ENCODE results near the gene AIFM1. TPM values are rescaled to one million over a fixed set of nuclear protein-coding genes. Genes with fewer than 3 reads are reported as not detected.

The AIFM1 gene
- total RNA-seq, 1 donor from 2014 or later: 44.4 TPM

DNA sequence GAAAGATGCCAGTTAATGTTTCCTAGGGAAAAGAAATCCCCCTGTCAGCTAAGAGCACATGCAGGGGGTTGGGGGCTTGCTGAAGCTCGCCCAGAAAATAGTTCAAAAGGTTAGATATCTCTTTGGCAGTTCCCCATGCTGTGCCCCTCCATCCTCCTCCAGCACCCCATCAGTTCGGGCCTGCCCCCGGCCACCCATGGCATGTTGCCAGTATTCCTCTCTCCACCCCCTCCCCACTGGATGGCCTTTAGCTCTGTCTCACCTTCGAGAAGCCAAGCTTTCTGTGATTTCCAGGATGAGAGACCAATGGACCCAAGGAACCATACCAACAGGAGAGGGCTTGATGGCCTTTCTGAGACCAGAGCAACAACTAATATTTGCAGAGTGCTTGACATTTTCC is 11.3 kb upstream of the AIFM1 start:
- peaks cover 46% of the 10 kb centered on the region for H3K4me1 Mint-ChIP-seq
- DNase-seq: no peak
- no peak overlapping the region for H3K27ac Mint-ChIP-seq
- H3K36me3 Mint-ChIP-seq (ENCODE audit: low read depth): peaks cover 19% of the 10 kb centered on the region
- no peaks in the 10 kb centered on the region for H3K27me3 Mint-ChIP-seq
- intact Hi-C loops (cut with micrococcal nuclease): loop anchor here (10.0 kb wide), 1 partner anchor 402 kb away; the partner anchor contains the start of gene SASH3
- peak overlapping the region; percentile 67 for H3K4me3 Mint-ChIP-seq
- no peaks in the 10 kb centered on the region for H3K9me3 Mint-ChIP-seq

- H3K27ac Mint-ChIP-seq: peak overlapping the region; percentile 80
- DNase-seq: no peak
- no peaks in the 10 kb centered on the region for H3K27me3 Mint-ChIP-seq
- peaks cover 19% of the 10 kb centered on the region for H3K36me3 Mint-ChIP-seq (ENCODE audit: low read depth)
- intact Hi-C loops (cut with micrococcal nuclease): loop anchor here (10.0 kb wide), 1 partner anchor 402 kb away; the partner anchor contains the start of gene SASH3
- H3K9me3 Mint-ChIP-seq: no peaks in the 10 kb centered on the region
- H3K4me3 Mint-ChIP-seq: peak overlapping the region; percentile 67
- H3K4me1 Mint-ChIP-seq: peaks cover 46% of the 10 kb centered on the region
Observed at GRCh38 chrX:130176354-130176776, 10.7 kb upstream of the AIFM1 start.

GRCh38 chrX:130174937-130175336 is 9.3 kb upstream of the AIFM1 start:
- H3K36me3 Mint-ChIP-seq (ENCODE audit: low read depth): peaks cover 18% of the 10 kb centered on the region
- H3K9me3 Mint-ChIP-seq: no peaks in the 10 kb centered on the region
- H3K4me3 Mint-ChIP-seq: peak overlapping the region; percentile 45
- peak overlapping the region; percentile 8 for H3K27ac Mint-ChIP-seq
- intact Hi-C loops (cut with micrococcal nuclease): loop anchor here (10.0 kb wide), 1 partner anchor 400 kb away; the partner anchor contains the start of gene SASH3
- H3K27me3 Mint-ChIP-seq: no peaks in the 10 kb centered on the region
- H3K4me1 Mint-ChIP-seq: peaks cover 52% of the 10 kb centered on the region
- no peak for DNase-seq

GRCh38 chrX:130174045-130174704 is 8.5 kb upstream of the AIFM1 start:
- H3K9me3 Mint-ChIP-seq: no peaks in the 10 kb centered on the region
- peaks cover 46% of the 10 kb centered on the region for H3K4me1 Mint-ChIP-seq

DNA sequence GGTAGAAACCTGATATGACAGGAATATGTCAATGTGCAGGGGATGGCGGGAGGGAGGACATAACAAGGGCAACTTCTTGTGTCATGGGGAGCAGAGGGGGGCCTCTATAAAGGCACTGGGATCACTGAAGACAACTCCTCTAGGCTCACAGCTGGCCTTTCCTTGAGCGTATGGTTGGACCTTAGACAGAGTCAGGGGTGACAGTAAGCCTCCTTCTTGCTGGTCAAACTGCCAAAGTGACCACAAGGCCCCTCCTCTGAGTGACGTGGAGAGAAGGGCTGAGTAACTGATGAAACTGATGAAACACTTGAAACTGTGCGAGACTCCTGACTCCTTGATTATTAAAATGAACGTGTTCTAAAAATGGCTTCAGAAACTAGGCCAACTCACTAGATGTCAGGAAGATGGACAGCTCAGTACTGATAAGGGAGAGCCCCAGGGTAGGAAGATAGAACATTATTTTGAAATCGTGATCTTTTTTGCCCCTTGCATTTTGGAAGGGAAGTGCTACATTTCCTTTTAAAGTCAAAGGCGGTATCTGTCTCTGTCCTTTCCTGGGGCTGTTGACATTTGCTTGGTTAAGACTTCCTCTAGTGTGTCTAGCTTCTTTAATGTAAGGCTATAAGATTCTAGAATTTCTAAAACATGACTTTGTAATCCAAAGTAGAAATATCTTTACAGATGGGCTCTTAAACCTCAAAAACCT is 7.7 kb upstream of the AIFM1 start:
- intact Hi-C loops (cut with micrococcal nuclease): loop anchor here (1.0 to 10.0 kb wide), 3 partner anchors 8 to 399 kb away; partner anchors contain the start of genes AIFM1 and SASH3
- Mint-ChIP-seq H3K27ac (peak overlapping the region; percentile 86), H3K36me3 (ENCODE audit: low read depth) (peaks cover 10% of the 10 kb centered on the region), H3K4me3 (peak overlapping the region; percentile 94), H3K27me3 (no peaks in the 10 kb centered on the region), H3K4me1 (peaks cover 46% of the 10 kb centered on the region), H3K9me3 (no peaks in the 10 kb centered on the region)
- DNase-seq: peak; percentile 77

More at GRCh38 chrX:130174045-130174704, 8.5 kb upstream of the AIFM1 start:
- peak overlapping the region; percentile 86 for H3K27ac Mint-ChIP-seq
- peaks cover 12% of the 10 kb centered on the region for H3K36me3 Mint-ChIP-seq (ENCODE audit: low read depth)
- no peaks in the 10 kb centered on the region for H3K27me3 Mint-ChIP-seq
- intact Hi-C loops (cut with micrococcal nuclease): loop anchor here (10.0 kb wide), 1 partner anchor 399 kb away; the partner anchor contains the start of gene SASH3
- peak overlapping the region; percentile 94 for H3K4me3 Mint-ChIP-seq
- no peak for DNase-seq

DNA sequence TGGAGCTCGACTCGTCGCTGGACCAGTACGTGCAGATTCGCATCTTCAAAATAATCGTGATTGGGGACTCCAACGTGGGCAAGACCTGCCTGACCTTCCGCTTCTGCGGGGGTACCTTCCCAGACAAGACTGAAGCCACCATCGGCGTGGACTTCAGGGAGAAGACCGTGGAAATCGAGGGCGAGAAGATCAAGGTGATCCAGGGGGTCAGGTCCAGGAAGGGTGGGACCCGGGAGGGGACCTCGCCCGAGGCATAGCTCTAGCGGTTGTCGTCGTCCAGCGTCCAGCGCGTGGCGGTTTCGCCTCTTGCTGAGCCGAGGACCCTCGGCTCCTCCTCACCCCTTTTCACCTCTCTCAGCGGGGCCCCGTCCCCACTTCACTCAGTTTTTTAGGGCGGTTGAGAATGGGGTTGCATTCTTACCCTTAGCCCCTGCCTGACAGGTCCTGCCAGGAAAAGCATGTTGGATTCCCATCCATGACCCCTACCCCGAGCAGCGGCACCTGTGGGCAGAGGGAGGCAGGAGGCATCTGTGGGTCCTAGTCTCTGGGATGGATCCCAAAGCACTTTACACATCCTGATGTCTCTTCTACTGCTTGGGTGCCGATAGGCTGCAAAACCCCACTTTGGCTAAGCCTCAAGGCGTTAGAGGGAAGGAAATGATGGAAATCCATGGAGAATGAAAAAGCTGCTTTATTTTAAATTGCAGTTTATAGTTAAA is 6.6 kb upstream of the AIFM1 start:
- no peaks in the 10 kb centered on the region for H3K9me3 Mint-ChIP-seq
- peaks cover 5% of the 10 kb centered on the region for H3K36me3 Mint-ChIP-seq (ENCODE audit: low read depth)
- H3K4me3 Mint-ChIP-seq: peak overlapping the region; percentile 94
- no peaks in the 10 kb centered on the region for H3K27me3 Mint-ChIP-seq
- peak; percentile 57 for DNase-seq
- H3K27ac Mint-ChIP-seq: peak overlapping the region; percentile 86
- peaks cover 37% of the 10 kb centered on the region for H3K4me1 Mint-ChIP-seq
- intact Hi-C loops (cut with micrococcal nuclease): loop anchor here (2.0 to 10.0 kb wide), 2 partner anchors 89 to 397 kb away; partner anchors contain the start of gene SASH3

- peak within 1 kb of the TSS; percentile 86 for H3K27ac Mint-ChIP-seq
- peak; percentile 83 for DNase-seq
- peaks cover 39% of the 10 kb centered on the region for H3K4me1 Mint-ChIP-seq
- no peaks in the 10 kb centered on the region for H3K9me3 Mint-ChIP-seq
- intact Hi-C loops (cut with micrococcal nuclease): loop anchor here (2.0 to 10.0 kb wide), 2 partner anchors 89 to 397 kb away; partner anchors contain the start of gene SASH3
- peak within 1 kb of the TSS; percentile 94 for H3K4me3 Mint-ChIP-seq
- H3K27me3 Mint-ChIP-seq: no peaks in the 10 kb centered on the region
- peaks cover 3% of the 10 kb centered on the region for H3K36me3 Mint-ChIP-seq (ENCODE audit: low read depth)
Observed at GRCh38 chrX:130171446-130172126, 5.9 kb upstream of the AIFM1 start, which contains the start of gene RAB33A. TSS of gene RAB33A (plus strand) at chrX:130171962. CDS start at chrX:130172063, 101 bp downstream.

DNA sequence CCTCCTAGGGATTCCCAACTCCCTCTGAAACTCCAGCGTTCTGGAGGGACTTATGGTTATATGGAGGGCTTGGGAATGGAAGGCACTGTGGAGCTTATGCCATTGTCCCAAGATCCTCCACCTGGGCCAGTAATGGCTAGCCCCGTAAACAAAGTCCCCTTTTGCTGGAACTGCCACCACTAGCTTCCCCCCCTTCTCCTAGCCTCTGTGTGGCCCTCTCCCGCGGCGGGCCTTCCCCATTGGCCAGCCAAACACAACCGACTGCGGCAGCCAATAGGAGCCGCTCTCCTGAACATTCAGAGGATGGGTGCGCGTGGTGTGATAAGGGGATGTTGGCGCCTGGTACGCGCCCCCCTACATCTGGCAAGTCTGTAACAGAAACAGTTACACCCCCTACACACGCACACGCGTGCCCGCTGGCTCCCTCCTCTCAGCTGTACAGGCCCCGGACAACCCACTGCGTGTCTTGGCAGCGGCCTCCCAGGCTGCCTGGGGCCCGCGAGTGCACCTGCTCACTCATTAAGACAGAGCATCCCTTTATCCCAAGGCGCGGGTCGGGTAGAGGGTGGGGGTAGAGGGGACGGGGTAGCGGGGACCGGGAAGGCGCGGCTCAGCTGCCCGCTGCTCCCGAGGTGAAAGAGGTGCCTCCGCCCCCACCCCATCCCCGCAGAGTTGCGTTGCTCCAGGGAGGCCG is 5.3 kb upstream of the AIFM1 start:
- peak; percentile 90 for DNase-seq
- intact Hi-C loops (cut with micrococcal nuclease): loop anchor here (10.0 kb wide), 1 partner anchor 396 kb away; the partner anchor contains the start of gene SASH3
- H3K27ac Mint-ChIP-seq: peak overlapping the region; percentile 86
- H3K9me3 Mint-ChIP-seq: no peaks in the 10 kb centered on the region
- peaks cover 32% of the 10 kb centered on the region for H3K4me1 Mint-ChIP-seq
- H3K27me3 Mint-ChIP-seq: no peaks in the 10 kb centered on the region
- H3K36me3 Mint-ChIP-seq (ENCODE audit: low read depth): peaks cover 1% of the 10 kb centered on the region
- H3K4me3 Mint-ChIP-seq: peak overlapping the region; percentile 94

DNA sequence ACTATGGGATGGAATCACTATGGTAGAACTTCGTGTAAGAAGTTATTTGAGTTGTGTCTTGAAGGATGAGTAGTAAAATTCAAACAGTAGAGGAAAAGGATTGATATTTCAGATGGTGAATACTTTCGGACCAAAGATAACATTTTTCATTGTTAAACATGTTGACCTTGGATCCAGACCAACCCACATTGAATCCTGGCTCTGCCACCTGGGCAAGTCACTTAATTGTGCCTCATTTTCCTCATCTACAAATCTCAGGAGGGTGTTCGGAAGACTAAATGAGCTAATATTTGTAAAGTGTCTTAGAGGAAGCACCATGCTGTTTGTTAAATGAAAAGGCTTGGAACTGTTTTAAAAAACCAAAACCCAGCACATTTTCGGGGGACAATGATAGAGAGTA is 1.4 kb upstream of the AIFM1 start:
- intact Hi-C loops (cut with micrococcal nuclease): loop anchor here (5.0 kb wide), 1 partner anchor 45 kb away; no protein-coding TSS in a partner anchor
- H3K36me3 Mint-ChIP-seq (ENCODE audit: low read depth): peaks cover 3% of the 10 kb centered on the region
- peaks cover 24% of the 10 kb centered on the region for H3K4me1 Mint-ChIP-seq
- H3K9me3 Mint-ChIP-seq: no peaks in the 10 kb centered on the region
- peak overlapping the region; percentile 98 for H3K27ac Mint-ChIP-seq
- peak overlapping the region; percentile 96 for H3K4me3 Mint-ChIP-seq
- DNase-seq: no peak
- no peaks in the 10 kb centered on the region for H3K27me3 Mint-ChIP-seq

GRCh38 chrX:130166503-130166777 is 799 bp upstream of the AIFM1 start:
- Mint-ChIP-seq H3K36me3 (ENCODE audit: low read depth) (peaks cover 2% of the 10 kb centered on the region), H3K27me3 (no peaks in the 10 kb centered on the region), H3K4me3 (peak overlapping the region; percentile 96), H3K27ac (peak overlapping the region; percentile 98), H3K4me1 (peaks cover 24% of the 10 kb centered on the region), H3K9me3 (no peaks in the 10 kb centered on the region)
- no peak for DNase-seq
- intact Hi-C loops (cut with micrococcal nuclease): loop anchor here (5.0 kb wide), 1 partner anchor 44 kb away; no protein-coding TSS in a partner anchor

GRCh38 chrX:130165181-130165702 is 399 bp downstream of the AIFM1 start:
- Mint-ChIP-seq H3K36me3 (ENCODE audit: low read depth) (peaks cover 2% of the 10 kb centered on the region), H3K27me3 (no peaks in the 10 kb centered on the region), H3K4me1 (peaks cover 18% of the 10 kb centered on the region), H3K4me3 (peak overlapping the region; percentile 96), H3K9me3 (no peaks in the 10 kb centered on the region), H3K27ac (peak overlapping the region; percentile 98)
- intact Hi-C loops (cut with micrococcal nuclease): loop anchor here (1.0 to 5.0 kb wide), 3 partner anchors 8 to 104 kb away; partner anchors contain the start of gene ZNF280C
- no peak for DNase-seq

GRCh38 chrX:130163398-130163797 is 2.2 kb downstream of the AIFM1 start:
- peaks cover 2% of the 10 kb centered on the region for H3K36me3 Mint-ChIP-seq (ENCODE audit: low read depth)
- intact Hi-C loops (cut with micrococcal nuclease): no loop called here

More at GRCh38 chrX:130163398-130163797, 2.2 kb downstream of the AIFM1 start:
- Mint-ChIP-seq H3K27ac (no peak overlapping the region), H3K4me1 (peaks cover 22% of the 10 kb centered on the region), H3K9me3 (no peaks in the 10 kb centered on the region), H3K4me3 (peak overlapping the region; percentile 50), H3K27me3 (no peaks in the 10 kb centered on the region)
- no peak for DNase-seq

All from activated CD4-positive, alpha-beta T cell treated with anti-CD3 and anti-CD28 coated beads, Interleukin-2, amount 10 ng/mL, durations not matched to agents 24 days and 14 days (primary cell).